GM23338 (cell line): ENCODE measurements around the gene GARIN3.

Experiments used
- CREB1 ChIP-seq: fragments of 250-450 bp; sonication (Bioruptor Pico); IDR thresholded peaks from 2 replicates; pipeline ENCODE4 v1.5.0; 2020; ENCODE audit warnings: low read depth, mild to moderate bottlenecking, moderate library complexity
- CTCF ChIP-seq, 2 experiments: fragments of 200-600 bp in 1 of 2; sonication (generic) in 1 of 2; conservative IDR thresholded peaks; 2 replicates each; pipeline versions ENCODE4 v1.5.1 to v1.6.1; 2016 to 2017; ENCODE audit warnings: antibody characterized with exemption in 2 of 2, low read depth in 2 of 2, mild to moderate bottlenecking in 2 of 2, moderate library complexity in 1 of 2
- ETS1 ChIP-seq: IDR thresholded peaks from 2 replicates; pipeline ENCODE4 v1.6.1; 2016; ENCODE audit warnings: antibody characterized with exemption
- EZH2 ChIP-seq: fragments of 200-600 bp; sonication (generic); IDR thresholded peaks from one replicate; pipeline ENCODE4 v1.8.0; 2017; ENCODE audit warnings: antibody characterized with exemption, mild to moderate bottlenecking, low read depth; ENCODE audit not compliant: unreplicated experiment
- EZH2phosphoT487 ChIP-seq: fragments of 200-600 bp; sonication (generic); IDR thresholded peaks from one replicate; pipeline ENCODE4 v1.8.1; 2018; ENCODE audit warnings: antibody characterized with exemption; ENCODE audit not compliant: unreplicated experiment
- JUNB ChIP-seq: IDR thresholded peaks from one replicate; pipeline ENCODE4 v1.6.1; 2016; ENCODE audit warnings: antibody characterized with exemption; ENCODE audit not compliant: unreplicated experiment
- NANOG ChIP-seq: IDR thresholded peaks from 2 replicates; pipeline ENCODE4 v1.6.1; 2016; ENCODE audit warnings: antibody characterized with exemption, borderline replicate concordance
- POLR2AphosphoS5 ChIP-seq: IDR thresholded peaks from 2 replicates; pipeline ENCODE4 v1.6.1; 2016; ENCODE audit warnings: antibody characterized with exemption, low read depth
- REST ChIP-seq: IDR thresholded peaks from one replicate; pipeline ENCODE4 v1.6.1; 2018; ENCODE audit warnings: antibody characterized with exemption; ENCODE audit not compliant: unreplicated experiment
- STAT1 ChIP-seq: IDR thresholded peaks from one replicate; pipeline ENCODE4 v1.6.1; 2016; ENCODE audit warnings: antibody characterized with exemption; ENCODE audit not compliant: unreplicated experiment
- ZNF114 ChIP-seq: fragments of 250-450 bp; sonication (Bioruptor Pico); IDR thresholded peaks from 2 replicates; pipeline ENCODE4 v1.5.0; 2020; ENCODE audit warnings: mild to moderate bottlenecking, moderate library complexity
- ZNF462 ChIP-seq: fragments of 250-450 bp; sonication (Bioruptor Pico); IDR thresholded peaks from 2 replicates; pipeline ENCODE4 v1.5.0; 2020; ENCODE audit warnings: mild to moderate bottlenecking, moderate library complexity

- TF ChIP-seq CTCF (conservative IDR thresholded peaks at IDR 0.05; ENCODE audit: low read depth in 2 of 2) (no peak), JUNB (no peak), POLR2AphosphoS5 (no peak), EZH2 (no peak), ZNF114 (CRISPR knock-in tag) (no peak), REST (no peak), CREB1 (CRISPR knock-in tag) (no peak), EZH2phosphoT487 (no peak), ETS1 (no peak), NANOG (no peak), STAT1 (no peak), ZNF462 (CRISPR knock-in tag) (no peak)
These were observed 49.6 kb upstream of the GARIN3 start for GRCh38 chr5:157215514-157216167.
